Adrenal gland (tissue), 12 donors: ENCODE results near the gene TSPYL1. TPM values are rescaled to one million over a fixed set of nuclear protein-coding genes. Genes with fewer than 3 reads are reported as not detected.
"Not testable (repeated sequence)": the region's sequence is repeated elsewhere in the genome, so short reads cannot be mapped to it uniquely, and the experiment has no call there.

ENCODE experiments used
- DNase-seq, 7 donors: peaks; one replicate each; pipeline ENCODE4 v3.0.0-alpha.2; 2019 to 2020
- H3K27ac ChIP-seq, 5 donors: fragments of 200-600 bp; sonication (generic) in 4 of 5; 1 replicate in 3 of 5; 2 replicates in 2 of 5; pipeline versions ENCODE4 v1.5.1 to v1.8.0; 2016 to 2020; ENCODE audit warnings: mild to moderate bottlenecking in 1 of 5
- H3K27me3 ChIP-seq: fragments of 200-600 bp; 2 replicates; pipeline ENCODE4 v1.8.0; 2021
- H3K36me3 ChIP-seq, 2 donors: fragments of 200-600 bp; replicated peaks in 1 of 2; 1 replicate in 1 of 2; 2 replicates in 1 of 2; pipeline versions ENCODE4 v1.5.1 to v1.8.0; 2018 to 2022
- H3K4me1 ChIP-seq, 2 donors: fragments of 200-600 bp; replicated peaks in 1 of 2; 1 replicate in 1 of 2; 2 replicates in 1 of 2; pipeline versions ENCODE4 v1.5.1 to v1.8.0; 2018 to 2021
- H3K4me3 ChIP-seq, 4 donors: fragments of 200-600 bp; sonication (generic) in 3 of 4; one replicate each; pipeline ENCODE4 v1.5.1; 2016 to 2018
- H3K9me3 ChIP-seq, 3 donors: fragments of 200-600 bp; sonication (generic) in 1 of 3; replicated peaks in 1 of 3; 1 replicate in 2 of 3; 2 replicates in 1 of 3; pipeline versions ENCODE4 v1.5.1 to v1.8.0; 2016 to 2021
- CTCF ChIP-seq, 6 experiments: fragments of 450-650 bp in 4 of 6; fragments of 200-600 bp in 2 of 6; sonication (generic) in 1 of 6; IDR thresholded peaks; 1 replicate in 5 of 6; 2 replicates in 1 of 6; pipeline versions ENCODE4 v1.5.1 to v1.8.0; 2016 to 2021; ENCODE audit warnings: antibody characterized with exemption in 6 of 6, mild to moderate bottlenecking in 2 of 6, moderate library complexity in 1 of 6
- POLR2A ChIP-seq, 2 donors: fragments of 450-650 bp; IDR thresholded peaks; one replicate each; pipeline ENCODE4 v1.6.1; 2017; ENCODE audit warnings: antibody characterized with exemption in 2 of 2, mild to moderate bottlenecking in 2 of 2, moderate library complexity in 1 of 2
- WGBS, 4 donors: extraction: QIAGEN DNeasy Blood & Tissue Kit in 2 of 4; methylation state at CpG; one replicate each; pipeline versions ENCODE4 v1.1.5 to v1.1.7; 2013 to 2017; 5-methylcytosine and 5-hydroxymethylcytosine counted together
- intact Hi-C, 2 donors: fragments of 100-400 bp; cut with DNase I; formaldehyde crosslinking; loops; one replicate each; pipeline versions ENCODE4 v1.14.1 to v1.15.0; 2022 to 2023
- polyA plus RNA-seq, 3 donors: library from polyadenylated mRNA; stranded (reverse); fragments of 200-250 nt in 2 of 3; fragments of 350-450 nt in 1 of 3; fragmentation: Illumina TruSeq in 1 of 3; extraction: RNeasy Lipid Tissue Mini Kit (QIAGEN cat#74804) in 1 of 3; gene quantifications; one replicate each; pipeline ENCODE4 v1.2.3, GENCODE V29; 2013 to 2014
- total RNA-seq, 9 donors: library from RNA; depleted of rRNA in 4 of 9; stranded (reverse); fragments of >200 nt in 4 of 9; fragments of 120-200 nt in 1 of 9; fragmentation: NEBNext Ultra II Directional in 1 of 9; extraction: Animal tissue kit (Norgen Biotek cat#: 25700) in 1 of 9; gene quantifications; one replicate each; pipeline versions ENCODE4 v1.1.0 to v1.2.4, GENCODE V29; 2013 to 2023
- donor health status: healthy with polysubstance abuse.
- donor health status: Bipolar disorder and iron deficiency.
- donor health status: DM: yes; HTN: yes; CAD: no.
- donor health status: DM: no; HTN: no; CAD: no.
- donor health status: DM: no; HTN: no; CAD: no.
- donor health status: DM: yes; HTN: yes; CAD: no.

TSPYL1 gene
- total and polyA plus RNA-seq, 12 donors, result 24.8 to 271 (median 181) TPM

- peaks cover 3 to 5% of the 10 kb centered on the region in 2 donors for H3K4me1 ChIP-seq
- intact Hi-C loops, result loop anchor here in 1 of 2 donors (10.0 kb wide), 1 partner anchor 74 kb away; no protein-coding TSS in a partner anchor
- WGBS, 4 donors, result 81 to 97% (median 88%) methylated on average over 2 of the region's 2 CpGs
Observed at GRCh38 chr6:116290799-116291198, 11.1 kb upstream of the TSPYL1 start.

GRCh38 chr6:116289876-116290275, 10.1 kb upstream of the TSPYL1 start:
- no peaks in the 10 kb centered on the region for H3K9me3 ChIP-seq
- WGBS, 4 donors, result 85 to 94% (median 90%) methylated on average over 2 of the region's 2 CpGs
- intact Hi-C loops, result loop anchor here in 1 of 2 donors (10.0 kb wide), 1 partner anchor 75 kb away; no protein-coding TSS in a partner anchor
- H3K27ac ChIP-seq, result no peak overlapping the region
- peaks cover 3 to 5% of the 10 kb centered on the region in 2 donors for H3K4me1 ChIP-seq
- no peak overlapping the region for H3K4me3 ChIP-seq
- H3K27me3 ChIP-seq, result no peaks in the 10 kb centered on the region
- no peaks in the 10 kb centered on the region for H3K36me3 ChIP-seq
- no peak for DNase-seq
- TF ChIP-seq POLR2A (IDR thresholded peaks at IDR 0.05), result no peak
- TF ChIP-seq CTCF (IDR thresholded peaks at IDR 0.05), result no peak

More at GRCh38 chr6:116290799-116291198, 11.1 kb upstream of the TSPYL1 start:
- Histone ChIP-seq H3K27me3 (no peaks in the 10 kb centered on the region), H3K27ac (no peak overlapping the region), H3K9me3 (no peaks in the 10 kb centered on the region), H3K4me3 (no peak overlapping the region), H3K36me3 (no peaks in the 10 kb centered on the region)
- no peak for DNase-seq
- TF ChIP-seq POLR2A (IDR thresholded peaks at IDR 0.05) (no peak), CTCF (IDR thresholded peaks at IDR 0.05) (no peak)

- no peak overlapping the region for H3K4me3 ChIP-seq
- no peaks in the 10 kb centered on the region for H3K36me3 ChIP-seq
- 92 to 94% (median 94%) methylated on average over 2 of the region's 2 CpGs for WGBS, 4 donors
- no peak for TF ChIP-seq POLR2A (IDR thresholded peaks at IDR 0.05)
- TF ChIP-seq CTCF (IDR thresholded peaks at IDR 0.05), result peak; percentile 76 to 92 (median 84)
- no peaks in the 10 kb centered on the region for H3K27me3 ChIP-seq
- peaks cover under 1 to 5% of the 10 kb centered on the region in 2 donors for H3K4me1 ChIP-seq
- no peak overlapping the region for H3K27ac ChIP-seq
- intact Hi-C loops, result no loop called here
- no peak for DNase-seq
- H3K9me3 ChIP-seq, result no peaks in the 10 kb centered on the region
Observed at GRCh38 chr6:116287689-116288282, 8.1 kb upstream of the TSPYL1 start.

GRCh38 chr6:116286773-116287358, 7.1 kb upstream of the TSPYL1 start:
- no peaks in the 10 kb centered on the region for H3K36me3 ChIP-seq
- WGBS, 4 donors, result 80 to 87% (median 83%) methylated on average over 1 of the region's 1 CpG
- H3K4me3 ChIP-seq, result no peak overlapping the region
- TF ChIP-seq CTCF (IDR thresholded peaks at IDR 0.05) (no peak), POLR2A (IDR thresholded peaks at IDR 0.05) (no peak)
- peaks cover 0 to 12% of the 10 kb centered on the region in 2 donors for H3K4me1 ChIP-seq
- intact Hi-C loops, result no loop called here
- H3K27ac ChIP-seq, result no peak overlapping the region
- H3K9me3 ChIP-seq, result no peaks in the 10 kb centered on the region
- no peak for DNase-seq
- H3K27me3 ChIP-seq, result no peaks in the 10 kb centered on the region

GRCh38 chr6:116284984-116285383, 5.3 kb upstream of the TSPYL1 start:
- H3K27ac ChIP-seq, H3K36me3 ChIP-seq, H3K27me3 ChIP-seq, intact Hi-C loops, H3K9me3 ChIP-seq, DNase-seq, H3K4me3 ChIP-seq: not testable (repeated sequence)
- peaks cover 7 to 19% of the 10 kb centered on the region in 2 donors for H3K4me1 ChIP-seq
- WGBS, 4 donors, result 88 to 97% (median 95%) methylated on average over 4 of the region's 4 CpGs
